ENCODE measurements around the gene CDH11.

Gene CDH11

DNA sequence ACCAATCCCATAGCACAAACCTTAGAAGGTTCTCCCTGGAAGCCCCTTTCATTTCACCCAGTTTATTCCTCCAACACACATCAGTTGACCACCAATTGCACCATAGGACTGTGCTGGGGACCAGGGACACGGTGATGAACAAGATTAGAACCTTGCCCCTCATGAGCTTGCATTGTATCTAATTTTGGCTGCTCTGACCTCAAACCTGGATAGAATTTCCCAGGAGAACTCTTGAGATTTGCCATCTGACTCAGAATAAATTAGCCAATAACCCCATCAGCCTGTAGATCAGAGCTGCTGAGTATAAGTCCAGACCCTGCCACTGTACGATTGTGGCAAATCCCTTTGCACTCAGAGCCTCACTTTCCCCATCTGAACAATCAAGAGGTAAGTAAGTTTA lies 52.1 kb downstream of the CDH11 start:
- DNase-seq (ENCODE audit: low read depth, low spot score) = no peak

DNA sequence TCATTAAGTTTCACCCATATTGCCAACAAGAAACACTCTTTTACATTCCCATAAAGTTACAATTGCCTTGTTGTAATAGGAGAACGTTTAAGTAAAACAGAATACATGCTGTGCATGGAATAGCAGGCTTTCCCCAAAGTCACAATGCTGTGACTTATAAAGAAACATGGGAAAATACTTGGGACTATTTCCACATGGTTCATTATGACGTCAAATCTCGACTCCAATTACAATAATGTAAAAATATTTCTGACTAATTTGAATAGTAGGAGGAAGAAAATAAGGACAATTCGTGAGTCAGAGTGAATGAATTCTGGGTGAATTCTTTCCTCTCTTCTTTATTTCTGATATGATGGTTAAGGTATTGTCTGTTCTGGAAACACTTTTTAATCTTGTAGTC lies 52.8 kb downstream of the CDH11 start:
- peak; percentile 74 for DNase-seq (ENCODE audit: low read depth, low spot score)

DNA sequence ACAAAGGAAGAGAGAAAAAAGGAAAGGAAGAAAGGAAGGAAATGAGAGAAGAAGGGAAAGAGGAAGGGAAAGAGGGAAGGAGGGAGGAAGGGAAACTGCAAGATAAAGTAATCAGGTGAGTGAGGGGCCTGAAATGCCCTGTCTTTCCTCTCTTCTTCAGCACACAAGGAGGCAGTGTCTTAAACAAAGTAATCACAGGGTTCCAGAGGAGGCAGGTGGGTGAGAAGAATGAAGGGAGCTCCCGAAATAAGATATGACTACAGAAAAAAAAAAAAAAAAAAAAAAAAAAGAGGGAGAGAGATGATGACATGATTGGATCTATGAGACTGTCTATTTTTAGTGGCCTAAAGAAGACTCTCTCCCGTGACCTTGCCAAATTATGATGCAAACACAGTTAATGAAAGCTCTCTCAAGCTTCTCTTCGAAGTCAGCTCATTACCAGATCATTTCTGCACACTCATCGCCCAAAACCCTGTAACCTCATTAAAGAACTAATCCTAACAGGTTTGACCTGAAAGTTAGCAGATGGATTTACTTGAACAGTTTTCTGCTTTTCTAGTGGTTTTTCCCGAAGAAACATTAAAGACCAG lies 53.6 kb downstream of the CDH11 start:
- no peak for DNase-seq (ENCODE audit: low read depth, low spot score)

DNA sequence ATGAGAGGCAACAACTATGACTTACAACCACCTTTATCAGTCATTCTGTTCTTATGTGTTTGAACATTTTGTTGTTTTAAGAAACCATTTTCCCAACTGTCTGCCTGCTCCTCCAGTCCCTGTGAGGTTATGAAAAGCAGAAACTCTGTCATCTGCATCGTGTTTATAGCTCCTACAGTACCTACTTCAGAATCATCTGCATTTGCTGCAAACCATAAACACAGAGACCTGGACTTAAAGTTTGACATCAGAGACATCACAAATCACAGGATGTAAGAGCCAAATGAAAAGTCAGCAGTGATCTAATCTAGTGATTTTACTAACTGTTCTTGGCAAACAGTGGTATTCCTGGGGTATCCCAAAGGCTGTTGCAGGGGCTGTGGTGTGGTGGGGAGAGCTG lies 55.2 kb downstream of the CDH11 start:
- no peak for DNase-seq (ENCODE audit: low read depth, low spot score)

DNA sequence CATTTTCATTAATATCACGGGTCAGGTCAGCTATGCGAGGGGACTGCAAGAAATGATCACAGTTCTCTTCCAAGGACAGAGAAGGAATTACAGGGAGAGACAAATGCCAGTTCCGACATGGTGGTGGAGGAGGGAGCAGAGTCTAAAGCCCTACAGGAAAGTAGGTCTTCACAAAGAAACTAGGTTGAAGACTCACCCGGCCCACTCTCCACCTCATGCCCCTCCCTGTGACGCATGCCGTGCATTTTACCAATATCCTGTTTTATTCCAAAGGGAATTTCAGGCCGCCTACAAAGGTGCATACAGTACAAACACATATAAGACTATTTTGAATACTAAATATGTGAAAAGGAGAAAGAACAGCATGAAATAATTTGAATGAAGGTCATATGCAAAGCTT lies 56.8 kb downstream of the CDH11 start:
- no peak for DNase-seq (ENCODE audit: low read depth, low spot score)

DNA sequence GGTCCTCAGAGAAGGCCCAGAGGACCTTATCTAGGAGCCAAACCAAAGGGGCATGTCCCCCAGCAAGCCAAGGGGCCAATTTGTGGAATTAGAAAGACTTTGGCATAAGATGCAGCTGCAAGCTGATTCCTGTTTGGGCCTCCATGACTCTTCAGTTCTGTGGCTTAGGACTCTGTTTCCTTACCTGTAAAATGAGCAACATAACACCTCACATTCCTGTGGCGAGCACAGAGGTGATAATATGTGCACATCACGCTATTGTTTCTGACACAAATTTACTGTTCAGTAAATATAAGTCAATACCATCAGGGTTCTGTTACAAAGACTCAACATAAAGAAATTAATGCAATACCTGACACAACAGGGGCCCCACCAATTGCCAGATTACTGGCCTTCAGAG lies 57.7 kb downstream of the CDH11 start:
- DNase-seq (ENCODE audit: low read depth, low spot score) = no peak

DNA sequence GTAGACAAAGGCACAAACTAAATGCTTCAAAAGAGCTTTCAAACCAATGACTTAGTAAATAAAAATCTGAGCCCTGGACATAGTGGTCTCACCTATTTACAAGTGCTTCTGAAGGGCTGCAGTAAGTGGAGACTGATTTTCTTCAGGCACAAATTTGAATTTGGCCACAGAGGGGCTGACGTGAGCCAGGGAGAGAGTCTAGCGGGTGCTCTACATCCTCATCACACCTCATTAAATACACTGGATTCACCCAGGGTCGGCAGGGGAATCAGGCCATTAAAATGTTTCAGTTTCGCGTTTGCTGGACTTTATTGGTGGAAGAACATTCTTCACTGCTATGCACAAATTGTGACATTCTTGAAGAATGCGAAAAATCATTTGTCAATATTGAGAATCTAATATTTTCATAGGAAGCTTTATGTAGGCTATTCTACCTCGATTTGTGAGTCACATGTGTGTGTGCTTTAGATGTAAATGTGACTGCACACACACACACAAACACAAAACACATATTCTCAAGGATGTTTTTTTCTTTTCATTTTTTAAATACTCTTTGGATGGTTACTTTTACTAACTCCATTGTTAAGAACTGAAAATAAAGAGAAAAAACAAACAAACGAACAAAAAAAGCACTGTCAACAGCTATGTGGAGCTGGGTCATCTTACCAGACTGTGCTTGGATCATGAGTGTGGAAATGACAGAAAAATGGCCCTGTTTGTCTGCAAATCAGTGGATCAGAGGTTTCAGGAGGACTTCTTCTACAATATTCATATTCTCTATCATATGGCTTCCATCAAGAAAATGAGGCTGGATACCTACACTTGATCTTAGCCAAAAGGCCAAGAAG lies 58.9 kb downstream of the CDH11 start:
- DNase-seq (ENCODE audit: low read depth, low spot score) = no peak

DNA sequence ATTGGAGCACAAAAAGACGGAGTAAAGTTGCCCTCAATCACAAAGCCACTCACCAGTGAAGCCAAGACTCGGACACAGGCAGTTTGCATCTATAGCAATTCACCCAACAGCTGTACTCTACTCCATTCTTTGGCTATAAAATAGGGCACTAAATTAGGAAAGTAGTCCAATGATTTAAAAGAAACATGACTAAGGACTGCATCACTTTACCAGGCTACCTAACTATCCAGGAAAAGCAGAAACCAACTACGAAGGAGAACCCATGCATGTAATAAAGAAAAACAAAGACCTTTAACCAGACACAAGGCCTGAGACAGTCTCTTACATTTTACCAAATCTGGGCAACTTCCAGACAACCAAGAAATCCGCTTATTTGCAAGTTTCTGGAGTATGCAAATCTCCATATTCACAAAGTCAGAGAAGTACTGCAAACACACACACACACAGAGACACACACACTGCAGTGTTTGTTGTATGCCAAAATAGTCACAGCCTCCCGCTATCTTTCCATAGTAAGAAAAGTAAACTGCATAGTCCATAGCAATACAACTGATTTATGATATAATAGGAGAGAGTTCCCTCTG lies 59.8 kb downstream of the CDH11 start:
- DNase-seq (ENCODE audit: low read depth, low spot score) = no peak

DNA sequence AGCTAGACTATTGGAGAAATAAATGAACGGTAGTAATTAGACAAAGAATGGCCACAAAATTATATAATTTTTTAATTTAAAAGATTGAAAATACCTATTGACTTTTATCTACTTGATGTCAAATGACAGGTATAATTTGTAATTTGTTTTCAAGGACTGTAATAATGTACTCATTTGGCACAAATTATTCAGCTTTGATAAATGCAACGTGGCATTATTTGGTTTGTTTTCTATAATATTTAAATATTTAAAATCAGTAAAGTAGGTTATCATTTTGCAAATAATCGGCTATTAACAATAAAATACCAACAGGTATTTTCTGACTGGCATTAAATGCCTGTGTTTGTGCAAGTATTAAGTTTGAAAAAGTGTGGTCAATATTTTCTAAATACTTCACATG lies 60.6 kb downstream of the CDH11 start:
- no peak for DNase-seq (ENCODE audit: low read depth, low spot score)

DNA sequence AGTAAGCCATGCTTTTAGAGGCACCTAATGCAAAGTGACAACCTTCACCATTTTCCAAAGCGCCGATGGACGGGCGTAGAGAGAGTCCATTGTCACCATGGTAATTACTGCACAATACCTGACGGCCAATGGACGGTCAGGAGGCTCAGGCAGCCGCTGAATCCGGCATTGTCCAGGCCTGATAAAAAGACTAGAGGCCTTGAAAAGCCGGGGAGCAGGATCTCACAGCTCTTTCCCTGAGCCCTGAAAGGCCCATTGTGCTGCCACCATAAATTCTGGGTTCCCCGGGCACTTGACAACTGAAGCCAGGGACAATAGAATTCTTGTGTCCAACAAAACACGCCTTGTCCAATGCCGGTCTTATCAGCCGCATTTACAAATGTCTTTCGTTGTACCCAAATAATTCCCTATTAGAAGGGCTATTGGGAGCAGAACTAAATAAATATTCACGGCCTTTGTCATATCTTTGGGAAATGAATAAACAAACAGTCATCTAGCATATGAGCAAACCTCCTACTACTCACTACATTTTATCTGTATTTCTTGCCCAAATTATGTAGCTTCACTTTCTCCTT lies 62.4 kb downstream of the CDH11 start:
- no peak for DNase-seq (ENCODE audit: low read depth, low spot score)

DNA sequence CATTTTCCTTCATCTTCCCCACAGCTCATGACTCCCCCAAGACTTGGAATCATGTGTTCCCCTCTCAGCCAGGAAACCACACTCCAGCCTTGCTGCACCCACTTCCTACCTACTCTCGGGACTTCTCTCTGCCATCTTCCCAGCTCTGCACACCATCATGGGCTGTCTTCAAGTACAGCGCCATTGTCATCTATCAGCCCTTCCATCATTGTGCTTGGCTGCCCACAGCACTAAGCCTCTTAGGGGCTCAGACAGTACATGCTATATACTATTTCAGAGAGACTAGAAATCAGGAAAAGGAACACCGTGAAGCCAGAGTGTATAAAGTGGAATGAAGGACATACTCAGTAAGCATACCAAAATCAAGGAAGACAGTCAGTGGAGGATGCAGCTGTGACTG lies 64.7 kb downstream of the CDH11 start:
- DNase-seq (ENCODE audit: low read depth, low spot score) = no peak

DNA sequence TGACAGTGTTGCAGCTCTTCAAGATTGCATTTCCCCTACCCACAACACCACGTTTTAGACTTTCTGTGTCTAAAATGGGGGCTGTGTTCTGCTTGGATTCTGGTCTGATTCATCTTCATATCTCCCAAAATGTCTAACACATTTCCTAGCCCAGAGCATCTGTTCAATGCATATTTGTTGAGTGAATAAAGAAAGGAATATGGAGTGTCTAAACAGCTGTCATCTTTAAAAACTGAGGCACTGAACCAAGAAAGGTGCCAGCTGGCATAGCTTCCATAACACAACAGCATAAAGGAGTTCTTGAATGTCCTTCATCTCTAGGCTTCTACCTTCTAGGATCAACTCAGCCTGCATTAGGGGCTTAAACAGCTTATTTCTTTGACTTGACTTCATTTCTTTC lies 67.4 kb downstream of the CDH11 start:
- no peak for DNase-seq (ENCODE audit: low read depth, low spot score)

DNA sequence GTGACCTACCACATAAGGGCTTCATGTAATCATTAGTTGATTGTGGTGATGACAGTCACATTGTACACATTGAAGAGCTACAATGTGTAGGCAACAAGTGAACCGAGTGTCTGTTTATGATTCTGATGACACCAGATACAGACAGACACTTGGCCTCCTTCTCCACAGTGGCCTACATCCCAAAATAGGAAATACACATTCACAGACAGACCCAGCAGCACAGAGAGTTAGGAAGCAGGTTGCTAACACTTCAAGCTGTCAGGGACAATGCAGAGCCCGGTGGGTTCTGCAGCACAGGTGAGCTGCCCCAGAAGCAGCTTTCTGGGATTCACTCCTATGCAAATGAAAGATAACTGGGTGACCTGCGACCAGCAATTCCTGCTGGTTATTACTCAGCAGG lies 72.2 kb downstream of the CDH11 start:
- DNase-seq (ENCODE audit: low read depth, low spot score) = no peak

DNA sequence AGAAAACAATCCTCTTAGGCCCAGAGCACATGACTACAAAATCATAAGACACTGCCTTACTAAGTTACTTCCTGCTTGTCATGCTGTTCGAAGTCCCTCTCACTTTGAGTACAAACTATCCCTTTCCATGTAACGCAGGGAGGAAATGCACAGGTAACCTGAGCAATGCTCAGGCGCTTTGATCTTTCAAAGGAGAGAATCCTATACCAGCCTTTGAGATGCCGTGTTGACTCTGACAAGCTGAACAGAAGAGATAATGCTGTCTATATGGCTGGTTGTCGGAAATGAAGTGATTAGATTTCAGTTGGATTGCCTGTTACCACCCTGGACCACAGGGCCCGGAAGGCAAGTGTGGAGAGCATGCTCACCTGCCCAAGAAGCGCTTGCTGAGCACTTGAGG lies 75.9 kb downstream of the CDH11 start:
- no peak for DNase-seq (ENCODE audit: low read depth, low spot score)

DNA sequence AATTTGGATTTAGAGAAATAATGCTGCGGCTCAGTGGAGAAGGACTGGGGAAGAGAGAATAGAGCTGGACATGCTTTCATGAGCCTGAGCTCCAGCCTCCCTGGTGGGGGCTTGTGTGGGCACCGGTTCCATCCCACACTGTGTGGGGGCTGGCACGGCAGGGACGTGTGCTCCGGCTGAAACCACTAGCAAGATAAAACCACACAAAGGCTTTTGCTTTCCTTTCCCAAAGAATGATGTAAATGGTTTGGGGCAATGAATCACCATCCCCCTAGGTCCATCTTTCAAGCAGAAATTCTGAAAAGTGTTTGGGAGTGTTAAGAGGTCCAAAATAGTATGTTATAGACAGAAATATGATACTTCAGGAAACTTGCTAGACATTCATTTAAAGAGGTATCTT lies 77.0 kb downstream of the CDH11 start:
- peak; percentile 39 for DNase-seq (ENCODE audit: low read depth, low spot score)

DNA sequence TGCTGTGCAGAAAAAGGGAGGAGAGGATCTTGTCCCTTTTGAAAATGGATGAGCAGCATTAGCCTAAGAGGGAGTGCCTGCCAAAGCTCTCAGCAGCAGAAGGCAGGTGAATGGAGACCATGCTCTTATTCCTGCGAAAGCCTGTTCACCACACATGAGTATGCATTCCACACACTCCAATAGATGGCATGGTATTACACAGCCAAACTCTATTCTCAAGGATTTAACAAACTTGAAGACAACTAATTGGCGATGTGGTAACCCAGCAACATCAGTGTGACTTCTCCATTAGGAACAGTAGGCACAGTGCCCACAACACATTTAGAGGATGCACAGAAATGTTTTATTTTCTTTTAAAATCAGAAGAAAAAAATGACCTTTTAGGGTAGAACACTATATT lies 77.8 kb downstream of the CDH11 start:
- DNase-seq (ENCODE audit: low read depth, low spot score) = no peak

DNA sequence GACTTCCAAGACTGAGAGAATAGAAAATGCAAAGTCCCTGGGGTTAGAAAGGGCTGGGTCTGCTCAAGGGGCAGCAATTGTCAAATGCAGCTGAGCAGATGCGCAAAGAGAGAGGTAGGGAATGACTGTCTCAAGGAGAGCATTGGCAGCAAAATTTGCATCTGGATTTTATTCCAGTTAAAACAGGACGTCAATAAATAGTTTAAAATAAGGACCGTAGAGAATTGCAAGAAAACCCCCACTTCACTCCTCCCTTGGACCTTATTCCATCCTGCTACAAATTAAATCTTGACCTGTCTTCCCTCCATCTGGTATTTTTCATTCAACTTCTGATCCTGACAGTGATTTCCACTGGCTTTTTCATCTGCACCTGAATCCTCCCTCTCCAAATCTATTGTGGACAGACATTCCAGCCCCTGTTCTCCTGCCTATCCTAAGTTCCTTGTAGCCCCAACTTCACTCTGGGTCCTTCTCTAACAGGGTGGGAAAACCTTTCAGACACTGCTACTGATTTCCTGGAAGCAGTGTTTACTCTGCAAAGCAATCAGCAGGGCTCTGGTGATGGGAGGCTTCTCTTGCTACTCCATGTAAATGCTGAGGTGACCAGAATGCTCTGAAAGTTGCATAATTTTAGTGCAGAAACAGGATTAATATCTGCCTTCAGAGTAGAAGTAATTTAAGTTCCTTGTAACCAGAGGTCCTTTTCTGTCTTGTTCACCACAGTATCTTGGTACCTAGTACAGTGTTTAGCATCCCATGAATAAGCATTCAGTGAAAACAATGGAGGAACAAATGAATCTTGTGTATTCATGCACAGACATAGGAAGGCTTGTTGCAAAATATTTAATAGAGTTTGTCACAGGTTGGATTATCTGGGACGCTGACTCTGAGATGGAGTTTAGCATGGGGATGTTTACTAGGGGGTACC lies 79.2 kb downstream of the CDH11 start:
- DNase-seq (ENCODE audit: low read depth, low spot score) = no peak

DNA sequence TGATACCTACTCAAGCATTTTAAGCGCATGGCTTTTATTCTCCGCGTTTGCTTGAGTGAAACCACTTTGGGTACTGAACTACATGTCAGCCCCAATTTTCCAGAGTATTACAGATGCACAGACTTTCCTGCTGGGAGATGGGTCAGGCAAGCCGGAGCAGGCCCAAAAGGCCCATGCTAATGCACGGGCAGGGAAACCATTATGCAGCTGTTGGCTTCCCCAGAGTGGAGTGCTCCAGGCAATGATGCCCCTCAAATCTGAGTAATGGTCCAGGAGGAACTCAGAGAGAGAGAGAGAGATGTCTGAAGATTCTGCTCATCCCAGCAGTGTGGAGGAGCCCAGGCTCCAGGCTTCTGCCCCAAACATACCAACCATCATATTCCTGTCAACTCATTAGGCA lies 80.2 kb downstream of the CDH11 start:
- DNase-seq (ENCODE audit: low read depth, low spot score) = no peak

DNA sequence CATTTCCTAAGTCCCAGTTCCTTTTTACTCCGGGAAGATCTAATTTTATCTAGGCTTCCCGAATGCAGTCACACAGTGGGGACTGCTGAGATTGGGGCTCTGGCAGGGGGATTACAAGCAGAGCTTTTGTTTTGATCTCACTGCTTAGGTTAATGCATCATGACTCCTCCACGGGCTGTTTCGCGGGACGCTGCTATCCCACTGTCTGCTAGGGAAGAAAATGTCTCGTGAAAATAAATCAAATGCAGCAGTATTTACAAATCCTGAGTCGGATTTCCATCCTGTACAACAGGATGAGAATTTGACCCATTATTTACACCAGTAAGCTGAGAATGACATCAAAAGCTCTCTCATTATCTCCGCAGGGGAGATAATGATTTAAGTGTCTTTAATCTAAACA lies 83.8 kb downstream of the CDH11 start:
- peak; percentile 40 for DNase-seq (ENCODE audit: low read depth, low spot score)

DNA sequence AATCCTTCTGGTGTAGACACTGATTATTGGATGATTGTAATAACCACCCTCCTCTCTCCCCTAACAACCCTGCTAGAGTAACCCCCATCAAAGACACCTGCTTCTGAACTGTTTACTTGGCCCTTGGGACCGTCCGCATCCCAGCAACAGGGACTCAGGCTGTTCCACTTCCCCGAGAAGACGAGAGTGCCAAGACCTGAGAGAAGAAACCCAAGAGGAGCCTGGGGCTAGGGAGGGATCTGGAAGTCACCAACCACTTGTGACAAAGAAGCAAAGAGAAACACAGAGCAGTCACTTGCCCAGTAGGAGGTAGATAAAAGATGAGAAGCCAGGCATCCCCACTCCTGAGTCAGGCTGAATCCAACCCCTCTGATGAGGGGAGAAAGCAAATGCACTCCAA lies 84.3 kb downstream of the CDH11 start:
- no peak for DNase-seq (ENCODE audit: low read depth, low spot score)

DNA sequence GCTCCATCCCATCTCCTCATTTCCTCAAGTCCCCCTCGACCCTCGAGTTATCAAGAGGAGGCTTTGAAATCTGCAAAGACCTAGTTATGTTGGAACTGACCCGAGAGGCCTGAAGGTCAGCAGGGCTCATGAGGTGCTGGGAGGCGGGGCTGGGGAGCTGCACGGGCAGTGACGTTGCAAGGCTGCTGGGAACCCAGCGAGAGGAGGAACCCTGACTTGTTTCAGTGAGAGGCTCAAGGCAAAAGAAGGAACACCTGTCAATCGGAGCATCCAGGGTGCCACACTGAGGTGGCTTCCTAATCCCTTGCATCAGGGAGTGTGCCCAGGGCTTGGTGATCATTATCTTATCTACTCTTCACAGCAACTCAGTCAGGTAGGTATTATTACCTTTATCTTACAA lies 86.9 kb downstream of the CDH11 start:
- no peak for DNase-seq (ENCODE audit: low read depth, low spot score)

DNA sequence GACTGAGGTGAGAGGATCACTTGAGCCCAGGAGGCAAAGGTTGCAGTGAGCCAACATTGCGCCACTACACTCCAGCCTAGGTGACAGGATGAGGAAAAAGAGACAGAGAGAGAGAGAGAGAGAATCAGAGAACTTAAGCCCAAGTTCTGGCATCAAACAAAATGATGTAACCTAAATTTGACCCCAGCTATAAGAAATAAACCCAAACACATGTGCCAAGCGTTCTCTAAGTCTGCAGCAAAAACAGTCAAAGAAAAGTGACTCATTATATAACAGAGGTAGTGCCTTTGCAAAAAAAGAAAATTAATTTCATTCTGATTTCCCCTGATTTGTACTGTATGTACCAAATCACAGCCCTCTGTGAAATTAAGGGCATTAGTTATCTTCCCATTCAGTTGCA lies 89.5 kb downstream of the CDH11 start:
- DNase-seq (ENCODE audit: low read depth, low spot score) = no peak

Data from brain pericyte (primary cell).